Heart right ventricle (tissue), 16 donors: Measurements from ENCODE around the gene ITM2B. TPM values are rescaled to one million over a fixed set of nuclear protein-coding genes. Genes with fewer than 3 reads are reported as not detected.

Experiments
- ATAC-seq, 8 donors: fragments of 200-7000 bp; cut with Tn5 transposase; one replicate each; pipeline ENCODE4 v1.9.1; 2020; ENCODE audit warnings: mild to moderate bottlenecking in 8 of 8, moderate library complexity in 8 of 8, moderate number of reproducible peaks in 1 of 8
- DNase-seq, 2 donors: peaks; one replicate each; pipeline ENCODE4 v3.0.0-alpha.2; 2020
- H3K27ac ChIP-seq, 10 donors: fragments of 200-600 bp; sonication (generic) in 2 of 10; one replicate each; pipeline versions ENCODE4 v1.5.0 to v1.8.0; 2020 to 2022; ENCODE audit warnings: mild to moderate bottlenecking in 3 of 10
- H3K27me3 ChIP-seq, 7 donors: fragments of 200-600 bp; one replicate each; pipeline ENCODE4 v1.8.0; 2021 to 2022; ENCODE audit warnings: mild to moderate bottlenecking in 2 of 7
- H3K36me3 ChIP-seq, 9 donors: fragments of 200-600 bp; sonication (generic) in 1 of 9; one replicate each; pipeline versions ENCODE4 v1.5.0 to v1.8.0; 2020 to 2022; ENCODE audit warnings: mild to moderate bottlenecking in 2 of 9
- H3K4me1 ChIP-seq, 9 donors: fragments of 200-600 bp; sonication (generic) in 1 of 9; one replicate each; pipeline versions ENCODE4 v1.5.0 to v1.8.0; 2020 to 2022; ENCODE audit warnings: mild to moderate bottlenecking in 4 of 9
- H3K4me3 ChIP-seq, 10 donors: fragments of 200-600 bp; sonication (generic) in 2 of 10; one replicate each; pipeline versions ENCODE4 v1.5.0 to v1.8.0; 2020 to 2022; ENCODE audit warnings: mild to moderate bottlenecking in 7 of 10, moderate library complexity in 2 of 10
- H3K9me3 ChIP-seq, 11 donors: fragments of 200-600 bp in 10 of 11; sonication (generic) in 2 of 11; one replicate each; pipeline versions ENCODE4 v1.5.0 to v1.8.0; 2013 to 2022; ENCODE audit warnings: mild to moderate bottlenecking in 2 of 11, control low read depth in 1 of 11, moderate library complexity in 1 of 11
- CTCF ChIP-seq, 9 donors: fragments of 200-600 bp; sonication (generic) in 2 of 9; IDR thresholded peaks; one replicate each; pipeline versions ENCODE4 v1.5.0 to v1.8.0; 2021 to 2022; ENCODE audit warnings: antibody characterized with exemption in 9 of 9, mild to moderate bottlenecking in 5 of 9, moderate library complexity in 1 of 9
- WGBS, 2 donors: extraction: QIAGEN DNeasy Blood & Tissue Kit; methylation state at CpG; one replicate each; pipeline ENCODE4 v1.1.7; 2013; ENCODE audit warnings: inconsistent platforms in 1 of 2; 5-methylcytosine and 5-hydroxymethylcytosine counted together
- intact Hi-C, 10 donors: fragments of 100-400 bp; cut with DNase I; formaldehyde crosslinking; loops; one replicate each; pipeline versions ENCODE4 v1.11.1 to v1.14.2; 2022
- polyA plus RNA-seq, 2 donors: library from polyadenylated mRNA; stranded (reverse); fragments of 200-250 nt; gene quantifications; one replicate each; pipeline ENCODE4 v1.2.3, GENCODE V29; 2013
- total RNA-seq, 10 donors: library from RNA; stranded (reverse); fragmentation: NEBNext Ultra II Directional in 3 of 10; extraction: Animal tissue kit (Norgen Biotek cat#: 25700) in 3 of 10; gene quantifications; one replicate each; pipeline versions ENCODE4 v1.2.1 to v1.2.4, GENCODE V29; 2021 to 2023
- donor health status: Arrhythmogenic right ventricular cardiomyopathy.
- donor health status: ischemic (EF 13 %, LVEDD 7.1; RV severe dilation, severe dysfunction).
- donor health status: healthy with polysubstance abuse.
- donor health status: DM: no; HTN: yes; CAD: no.
- donor health status: DM: no; HTN: no; CAD: no.
- donor health status: ischemic (EF 25% LVEDD 6.9; RV normal size, moderate dysfunction).
- donor health status: ischemic (EF 25% LVEDD 5.7; RV mildly dilated, moderate dysfunction).
- donor health status: healthy.
- donor health status: DM: yes; HTN: yes; CAD: no.
- donor health status: Ischemic cardiomyopathy.
- donor health status: ischemic (EF 35%, LVEDD 5.7; RV mildly dilated, moderate dysfunction).
- donor health status: nonischemic (EF 11% LVEDD 7.7; RV severe dilation, severe dysfunction).
- donor health status: DM: yes; HTN: yes; CAD: no.
- donor health status: PGD.
- donor health status: ischemic (EF 29% LVEDD 5.4; RV normal size, mild dysfunction).
- donor health status: nonischemic (EF 23%, LVEDD 6.1; RV moderate dilation, normal function).

Gene ITM2B
- total and polyA plus RNA-seq, 12 donors = 272 to 636 (median 507) TPM

- H3K27ac ChIP-seq = peak overlapping the region; percentile 65 to 90 (median 76)
- intact Hi-C loops = loop anchor here in 2 of 10 donors (10.0 kb wide), 2 partner anchors 66 to 86 kb away; no protein-coding TSS in a partner anchor
- WGBS, 2 donors = 35 to 46% methylated on average over 8 of the region's 8 CpGs
- peak overlapping the region in 5 of 10 donors; percentile 0 to 52 (median 22) for H3K4me3 ChIP-seq
- H3K27me3 ChIP-seq = no peaks in the 10 kb centered on the region
- peaks cover 0 to 8% (median 0%) of the 10 kb centered on the region in 11 donors for H3K9me3 ChIP-seq
- DNase-seq (no peak), ATAC-seq (peak in 7 of 8 donors; percentile 27 to 79 (median 63))
- H3K4me1 ChIP-seq = peaks cover 0 to 41% (median 19%) of the 10 kb centered on the region in 9 donors
- no peaks in the 10 kb centered on the region for H3K36me3 ChIP-seq
- no peak for TF ChIP-seq CTCF (IDR thresholded peaks at IDR 0.05)
These were observed 11.9 kb upstream of the ITM2B start for GRCh38 chr13:48220981-48221685.

GRCh38 chr13:48221686-48222187 lies 11.3 kb upstream of the ITM2B start:
- H3K27me3 ChIP-seq = no peaks in the 10 kb centered on the region
- peak overlapping the region in 8 of 10 donors; percentile 19 to 52 (median 45) for H3K4me3 ChIP-seq
- TF ChIP-seq CTCF (IDR thresholded peaks at IDR 0.05) = no peak
- WGBS, 2 donors = 59 to 67% methylated on average over 4 of the region's 4 CpGs
- peaks cover 0 to 41% (median 19%) of the 10 kb centered on the region in 9 donors for H3K4me1 ChIP-seq
- H3K27ac ChIP-seq = peak overlapping the region; percentile 65 to 90 (median 76)
- no peaks in the 10 kb centered on the region for H3K36me3 ChIP-seq
- intact Hi-C loops = loop anchor here in 2 of 10 donors (10.0 kb wide), 2 partner anchors 67 to 87 kb away; no protein-coding TSS in a partner anchor
- ATAC-seq (peak in 7 of 8 donors; percentile 9 to 81 (median 40)), DNase-seq (no peak)
- H3K9me3 ChIP-seq = peaks cover 0 to 8% (median 0%) of the 10 kb centered on the region in 11 donors

GRCh38 chr13:48222358-48223301 lies 10.4 kb upstream of the ITM2B start:
- no peaks in the 10 kb centered on the region for H3K27me3 ChIP-seq
- ATAC-seq = peak; percentile 64 to 90 (median 81)
- H3K36me3 ChIP-seq = no peaks in the 10 kb centered on the region
- H3K4me1 ChIP-seq = peaks cover 0 to 41% (median 19%) of the 10 kb centered on the region in 9 donors
- DNase-seq = peak in 1 of 2 donors; percentile 33
- peaks cover 0 to 3% (median 0%) of the 10 kb centered on the region in 11 donors for H3K9me3 ChIP-seq
- intact Hi-C loops = loop anchor here in 2 of 10 donors (10.0 kb wide), 2 partner anchors 68 to 88 kb away; no protein-coding TSS in a partner anchor
- 52 to 69% methylated on average over 12 of the region's 12 CpGs for WGBS, 2 donors
- no peak for TF ChIP-seq CTCF (IDR thresholded peaks at IDR 0.05)
- H3K27ac ChIP-seq = peak overlapping the region; percentile 65 to 90 (median 76)
- peak overlapping the region in 9 of 10 donors; percentile 14 to 52 (median 44) for H3K4me3 ChIP-seq

- H3K36me3 ChIP-seq = no peaks in the 10 kb centered on the region
- no peak for DNase-seq
- 97 to 99% methylated on average over 3 of the region's 3 CpGs for WGBS, 2 donors
- no peaks in the 10 kb centered on the region for H3K27me3 ChIP-seq
- TF ChIP-seq CTCF (IDR thresholded peaks at IDR 0.05) = no peak
- ATAC-seq = no peak
- intact Hi-C loops = loop anchor here in 2 of 10 donors (10.0 kb wide), 2 partner anchors 70 to 90 kb away; no protein-coding TSS in a partner anchor
- no peaks in the 10 kb centered on the region for H3K9me3 ChIP-seq
- peaks cover 0 to 38% (median 19%) of the 10 kb centered on the region in 9 donors for H3K4me1 ChIP-seq
- no peak overlapping the region for H3K27ac ChIP-seq
- no peak overlapping the region for H3K4me3 ChIP-seq
These were observed 8.3 kb upstream of the ITM2B start for GRCh38 chr13:48224701-48225100.
